Amniotic stem cell (primary cell): ENCODE measurements around the gene GRAPL.
"Not testable (repeated sequence)": the region's sequence is repeated elsewhere in the genome, so short reads cannot be mapped to it uniquely, and the experiment has no call there.

Source experiments
- DNase-seq: peaks from one replicate; lab custom pipeline; 2025; lab: John Stamatoyannopoulos, UW

The GRAPL gene

GRCh38 chr17:19136605-19137004, 9.2 kb downstream of the GRAPL start:
- DNase-seq = not testable (repeated sequence)

- DNase-seq = not testable (repeated sequence)
Observed at GRCh38 chr17:19137959-19138358, 10.6 kb downstream of the GRAPL start.

- DNase-seq = not testable (repeated sequence)
Observed at GRCh38 chr17:19141366-19142155, 14.2 kb downstream of the GRAPL start.

GRCh38 chr17:19142419-19142818, 15.0 kb downstream of the GRAPL start:
- DNase-seq = not testable (repeated sequence)

GRCh38 chr17:19143097-19143777, 15.8 kb downstream of the GRAPL start:
- DNase-seq = not testable (repeated sequence)

GRCh38 chr17:19144373-19144772, 17.0 kb downstream of the GRAPL start:
- DNase-seq = not testable (repeated sequence)

GRCh38 chr17:19145471-19145870, 18.1 kb downstream of the GRAPL start:
- DNase-seq = not testable (repeated sequence)

GRCh38 chr17:19150678-19151615, 23.6 kb downstream of the GRAPL start:
- not testable (repeated sequence) for DNase-seq

- not testable (repeated sequence) for DNase-seq
Observed at GRCh38 chr17:19157628-19158027, 30.2 kb downstream of the GRAPL start.

- DNase-seq = not testable (repeated sequence)
Observed at GRCh38 chr17:19158478-19158877, 31.1 kb downstream of the GRAPL start.

GRCh38 chr17:19158938-19159337, 31.5 kb downstream of the GRAPL start:
- not testable (repeated sequence) for DNase-seq

- not testable (repeated sequence) for DNase-seq
Observed at GRCh38 chr17:19161308-19162107, 34.1 kb downstream of the GRAPL start.

- not testable (repeated sequence) for DNase-seq
Observed at GRCh38 chr17:19162384-19163216, 35.2 kb downstream of the GRAPL start.

GRCh38 chr17:19174422-19174821, 47.0 kb downstream of the GRAPL start:
- not testable (repeated sequence) for DNase-seq

- not testable (repeated sequence) for DNase-seq
Observed at GRCh38 chr17:19175410-19175809, 48.0 kb downstream of the GRAPL start.

GRCh38 chr17:19181040-19181875, 53.9 kb downstream of the GRAPL start:
- not testable (repeated sequence) for DNase-seq

GRCh38 chr17:19187883-19188869, 60.8 kb downstream of the GRAPL start:
- not testable (repeated sequence) for DNase-seq
